RWPE2 (cell line): ENCODE results near the gene KAZN.

Source experiments
- ATAC-seq: fragments of 200-7000 bp; cut with Tn5 transposase; 3 replicates; pipeline ENCODE4 v1.9.1; 2021; ENCODE audit warnings: low read depth
- DNase-seq: peaks from one replicate; pipeline ENCODE4 v3.0.0-alpha.2; 2020; ENCODE audit warnings: low spot score
- H3K27ac ChIP-seq: fragments of 450-650 bp; 2 replicates; pipeline ENCODE4 v1.5.1; 2017; ENCODE audit warnings: mild to moderate bottlenecking; ENCODE audit not compliant: poor library complexity, severe bottlenecking
- H3K27me3 ChIP-seq: fragments of 250-450 bp; sonication (Bioruptor Pico); 2 replicates; pipeline ENCODE4 v1.5.1; 2021; ENCODE audit warnings: mild to moderate bottlenecking, moderate library complexity; ENCODE audit not compliant: insufficient read depth, poor library complexity, severe bottlenecking
- H3K36me3 ChIP-seq: fragments of 250-450 bp; sonication (Bioruptor Pico); 2 replicates; pipeline ENCODE4 v1.5.1; 2020; ENCODE audit warnings: low read depth, mild to moderate bottlenecking, moderate library complexity
- H3K4me1 ChIP-seq: fragments of 250-450 bp; sonication (Bioruptor Pico); 2 replicates; pipeline ENCODE4 v1.5.1; 2021; ENCODE audit warnings: mild to moderate bottlenecking, moderate library complexity; ENCODE audit not compliant: insufficient read depth, poor library complexity, severe bottlenecking
- H3K4me3 ChIP-seq: fragments of 250-450 bp; sonication (Bioruptor Pico); 2 replicates; pipeline ENCODE4 v1.5.1; 2021; ENCODE audit warnings: mild to moderate bottlenecking, moderate library complexity; ENCODE audit not compliant: severe bottlenecking
- H3K9me3 ChIP-seq: fragments of 250-450 bp; sonication (Bioruptor Pico); 2 replicates; pipeline ENCODE4 v1.5.1; 2021; ENCODE audit warnings: mild to moderate bottlenecking, moderate library complexity; ENCODE audit not compliant: severe bottlenecking
- CTCF ChIP-seq: fragments of 450-650 bp; IDR thresholded peaks from one replicate; pipeline ENCODE4 v1.5.1; 2017; ENCODE audit warnings: mild to moderate bottlenecking, moderate library complexity; ENCODE audit not compliant: poor library complexity, severe bottlenecking

The KAZN gene

DNA sequence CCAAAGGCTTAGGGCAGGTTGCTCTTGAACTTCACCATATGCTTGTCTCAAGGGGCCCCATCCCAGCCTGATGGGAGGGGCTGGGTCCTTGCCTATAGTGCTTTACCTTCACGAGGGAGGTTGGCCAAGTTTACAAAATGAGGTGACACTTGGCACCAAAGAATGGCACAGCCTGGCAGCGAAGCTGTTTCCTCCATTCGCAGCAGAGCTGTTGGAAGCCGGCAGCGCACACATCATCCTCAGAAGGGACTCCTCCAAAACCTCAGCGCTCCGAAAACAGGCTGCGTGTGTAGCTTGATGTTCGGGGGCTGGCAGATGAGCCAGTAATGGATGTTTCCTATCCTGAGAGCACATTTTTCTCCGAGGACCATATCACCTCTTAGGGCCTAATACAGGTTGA, 116.8 kb downstream of the KAZN start:
- no peak for ATAC-seq
- no peak for TF ChIP-seq CTCF
- no peaks in the 10 kb centered on the region for H3K36me3 ChIP-seq
- no peaks in the 10 kb centered on the region for H3K9me3 ChIP-seq
- H3K4me3 ChIP-seq: no peak overlapping the region
- no peaks in the 10 kb centered on the region for H3K27me3 ChIP-seq
- no peaks in the 10 kb centered on the region for H3K4me1 ChIP-seq
- H3K27ac ChIP-seq: no peak overlapping the region
- DNase-seq: no peak

- no peak for TF ChIP-seq CTCF
- no peaks in the 10 kb centered on the region for H3K27me3 ChIP-seq
- H3K27ac ChIP-seq: no peak overlapping the region
- H3K9me3 ChIP-seq: no peaks in the 10 kb centered on the region
- H3K4me3 ChIP-seq: no peak overlapping the region
- H3K4me1 ChIP-seq: no peaks in the 10 kb centered on the region
- H3K36me3 ChIP-seq: no peaks in the 10 kb centered on the region
- no peak for ATAC-seq
- no peak for DNase-seq
Measured at GRCh38 chr1:14715802-14716201, 117.3 kb downstream of the KAZN start.

DNA sequence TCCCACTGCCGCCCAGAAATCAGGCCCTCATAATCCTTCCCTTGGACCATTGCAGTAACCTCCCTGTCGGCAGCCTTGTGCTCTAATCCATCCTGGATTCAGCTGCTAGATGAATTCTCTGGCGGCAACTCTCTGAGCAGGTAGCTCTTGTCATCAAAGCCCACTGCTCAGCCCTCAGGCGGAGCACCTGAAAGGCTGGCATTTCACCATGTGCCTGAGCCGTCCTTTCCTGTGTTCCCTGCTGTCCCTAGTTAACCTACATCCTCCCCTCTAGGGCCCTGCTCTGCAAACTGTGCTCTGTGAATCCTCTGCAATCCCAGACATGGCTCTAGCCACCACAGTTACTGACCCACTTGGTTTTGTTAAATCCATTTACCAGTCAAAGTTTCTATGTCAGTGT, 118.0 kb downstream of the KAZN start:
- no peak overlapping the region for H3K4me3 ChIP-seq
- no peaks in the 10 kb centered on the region for H3K4me1 ChIP-seq
- TF ChIP-seq CTCF: no peak
- H3K27me3 ChIP-seq: no peaks in the 10 kb centered on the region
- H3K36me3 ChIP-seq: no peaks in the 10 kb centered on the region
- DNase-seq: no peak
- ATAC-seq: no peak
- H3K9me3 ChIP-seq: no peaks in the 10 kb centered on the region
- no peak overlapping the region for H3K27ac ChIP-seq

GRCh38 chr1:14718476-14718875, 120.0 kb downstream of the KAZN start:
- no peak for DNase-seq
- H3K27me3 ChIP-seq: no peaks in the 10 kb centered on the region
- H3K36me3 ChIP-seq: no peaks in the 10 kb centered on the region
- H3K9me3 ChIP-seq: no peaks in the 10 kb centered on the region
- H3K27ac ChIP-seq: no peak overlapping the region
- no peak for ATAC-seq
- no peak overlapping the region for H3K4me3 ChIP-seq
- no peak for TF ChIP-seq CTCF
- no peaks in the 10 kb centered on the region for H3K4me1 ChIP-seq

DNA sequence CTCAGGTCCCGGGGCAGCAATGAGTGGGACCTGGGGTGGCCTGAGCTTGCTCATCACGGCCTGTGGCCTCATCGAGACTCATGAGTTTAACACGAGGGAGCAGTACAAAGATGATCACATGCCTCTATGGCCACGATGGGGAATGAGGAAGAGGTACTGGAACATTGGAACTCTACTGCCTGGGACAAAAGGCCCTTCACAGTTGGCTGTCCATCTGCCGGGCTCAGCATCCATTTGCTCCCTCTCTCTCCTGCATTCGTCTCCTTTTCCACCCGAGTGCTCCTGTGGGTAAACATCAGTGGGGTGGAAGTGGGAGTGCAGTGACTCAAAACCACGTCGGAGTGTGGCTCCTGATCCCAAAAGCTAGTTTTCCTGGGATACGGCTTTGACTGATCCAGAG, 124.9 kb downstream of the KAZN start:
- H3K4me1 ChIP-seq: no peaks in the 10 kb centered on the region
- no peak for ATAC-seq
- H3K36me3 ChIP-seq: no peaks in the 10 kb centered on the region
- H3K27me3 ChIP-seq: no peaks in the 10 kb centered on the region
- no peak overlapping the region for H3K27ac ChIP-seq
- no peak overlapping the region for H3K4me3 ChIP-seq
- H3K9me3 ChIP-seq: no peaks in the 10 kb centered on the region
- no peak for DNase-seq
- TF ChIP-seq CTCF: no peak
